DOHH2 (cell line): ENCODE measurements around the gene FAM131A.

Experiments used
- H3F3A ChIP-seq: fragments of 200-600 bp; sonication (generic), shearing (Covaris generic); 2 replicates; pipeline ENCODE4 v1.6.0; 2016; ENCODE audit warnings: antibody characterized with exemption, mild to moderate bottlenecking; ENCODE audit not compliant: control insufficient read depth, insufficient read depth
- H3K27ac ChIP-seq: fragments of 200-600 bp; sonication (generic); 2 replicates; pipeline ENCODE4 v1.5.1; 2014; ENCODE audit warnings: low read depth, mild to moderate bottlenecking, low read length, moderate library complexity
- H3K27me3 ChIP-seq: fragments of 200-600 bp; sonication (generic); 2 replicates; pipeline ENCODE4 v1.6.1; 2014; ENCODE audit warnings: mild to moderate bottlenecking, low read length, mixed read lengths; ENCODE audit not compliant: control insufficient read depth
- H3K36me3 ChIP-seq: fragments of 200-600 bp; sonication (generic); 2 replicates; pipeline ENCODE4 v1.6.1; 2014; ENCODE audit warnings: mild to moderate bottlenecking, low read length, moderate library complexity, mixed read lengths; ENCODE audit not compliant: control insufficient read depth
- H3K4me1 ChIP-seq: fragments of 200-600 bp; sonication (generic); 2 replicates; pipeline ENCODE4 v1.6.1; 2014; ENCODE audit warnings: mild to moderate bottlenecking, low read length, mixed read lengths; ENCODE audit not compliant: control insufficient read depth
- H3K4me2 ChIP-seq: fragments of 200-600 bp; sonication (generic); 2 replicates; pipeline ENCODE4 v1.6.0; 2014; ENCODE audit warnings: mild to moderate bottlenecking, low read length, moderate library complexity
- H3K4me3 ChIP-seq: fragments of 200-600 bp; sonication (generic); 2 replicates; pipeline ENCODE4 v1.5.1; 2014; ENCODE audit warnings: mild to moderate bottlenecking, low read length, mixed read lengths
- H3K79me2 ChIP-seq: fragments of 200-600 bp; sonication (generic); 2 replicates; pipeline ENCODE4 v1.6.1; 2014; ENCODE audit warnings: mild to moderate bottlenecking, low read length, mixed read lengths; ENCODE audit not compliant: control insufficient read depth
- H3K9me2 ChIP-seq: fragments of 200-600 bp; sonication (generic); replicated peaks from 2 replicates; pipeline ENCODE4 v1.6.1; 2014; ENCODE audit warnings: mild to moderate bottlenecking, low read length, mixed read lengths; ENCODE audit not compliant: control insufficient read depth
- H3K9me3 ChIP-seq: fragments of 200-600 bp; sonication (generic); 2 replicates; pipeline ENCODE4 v1.6.1; 2014; ENCODE audit warnings: antibody characterized with exemption, low read length, mixed read lengths; ENCODE audit not compliant: control insufficient read depth, insufficient read depth
- H4K20me1 ChIP-seq: fragments of 200-600 bp; sonication (generic); 2 replicates; pipeline ENCODE4 v1.6.0; 2014; ENCODE audit warnings: low read depth, mild to moderate bottlenecking, antibody characterized with exemption, low read length, moderate library complexity; ENCODE audit not compliant: control insufficient read depth, insufficient read depth
- EZH2phosphoT487 ChIP-seq: fragments of 200-600 bp; sonication (generic); IDR thresholded peaks from 2 replicates; pipeline ENCODE4 v1.6.1; 2017; ENCODE audit warnings: borderline replicate concordance, mild to moderate bottlenecking, antibody characterized with exemption, low read length, moderate library complexity, mixed read lengths
- TF ChIP-seq, protein P1 (sequence below): fragments of 200-600 bp; sonication (generic); IDR thresholded peaks from one replicate; pipeline ENCODE4 v1.5.1; 2014; ENCODE audit warnings: antibody characterized with exemption, mild to moderate bottlenecking, low read depth, low read length; ENCODE audit not compliant: poor library complexity, severe bottlenecking

Gene FAM131A

DNA sequence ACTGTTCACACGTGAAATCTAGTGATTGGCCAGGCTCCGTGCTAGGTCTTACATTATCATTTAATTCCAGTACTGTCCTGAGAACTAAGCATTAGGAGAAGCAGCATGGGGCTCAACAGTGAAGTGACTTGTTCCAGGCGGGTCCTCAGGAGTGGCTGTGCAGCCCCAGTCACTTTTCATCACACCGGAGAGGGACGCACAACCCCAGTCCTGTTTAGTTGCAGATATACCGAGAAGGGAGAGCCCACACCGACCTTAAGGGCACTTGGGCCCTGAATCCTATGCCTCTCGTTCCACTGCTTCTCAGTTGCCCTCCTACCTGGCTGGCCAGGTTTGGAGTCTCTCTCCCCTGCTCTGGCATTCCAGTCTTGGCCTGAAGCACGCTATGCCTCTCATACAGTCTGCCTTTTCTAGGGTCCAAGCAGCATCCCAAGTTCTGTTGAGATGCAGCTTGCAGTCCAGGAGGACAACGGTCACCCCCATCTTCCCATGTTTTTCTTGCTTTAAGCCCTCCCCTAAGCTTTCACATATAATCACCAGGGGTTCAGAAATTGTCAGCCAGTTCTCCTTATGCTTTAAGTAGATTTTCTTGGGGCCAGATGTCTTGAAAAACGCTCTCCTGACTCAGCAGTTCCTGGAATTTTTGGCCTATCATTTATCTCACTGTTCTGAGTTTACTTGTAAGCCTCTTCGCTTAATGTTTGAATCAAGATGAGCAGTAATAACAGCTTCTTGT, 10.1 kb downstream of the FAM131A start:
- H4K20me1 ChIP-seq = no peaks in the 10 kb centered on the region
- no peaks in the 10 kb centered on the region for H3K27me3 ChIP-seq
- no peak overlapping the region for H3K4me2 ChIP-seq
- H3K27ac ChIP-seq = no peak overlapping the region
- no peak for TF ChIP-seq EZH2phosphoT487
- TF ChIP-seq, protein P1, sequence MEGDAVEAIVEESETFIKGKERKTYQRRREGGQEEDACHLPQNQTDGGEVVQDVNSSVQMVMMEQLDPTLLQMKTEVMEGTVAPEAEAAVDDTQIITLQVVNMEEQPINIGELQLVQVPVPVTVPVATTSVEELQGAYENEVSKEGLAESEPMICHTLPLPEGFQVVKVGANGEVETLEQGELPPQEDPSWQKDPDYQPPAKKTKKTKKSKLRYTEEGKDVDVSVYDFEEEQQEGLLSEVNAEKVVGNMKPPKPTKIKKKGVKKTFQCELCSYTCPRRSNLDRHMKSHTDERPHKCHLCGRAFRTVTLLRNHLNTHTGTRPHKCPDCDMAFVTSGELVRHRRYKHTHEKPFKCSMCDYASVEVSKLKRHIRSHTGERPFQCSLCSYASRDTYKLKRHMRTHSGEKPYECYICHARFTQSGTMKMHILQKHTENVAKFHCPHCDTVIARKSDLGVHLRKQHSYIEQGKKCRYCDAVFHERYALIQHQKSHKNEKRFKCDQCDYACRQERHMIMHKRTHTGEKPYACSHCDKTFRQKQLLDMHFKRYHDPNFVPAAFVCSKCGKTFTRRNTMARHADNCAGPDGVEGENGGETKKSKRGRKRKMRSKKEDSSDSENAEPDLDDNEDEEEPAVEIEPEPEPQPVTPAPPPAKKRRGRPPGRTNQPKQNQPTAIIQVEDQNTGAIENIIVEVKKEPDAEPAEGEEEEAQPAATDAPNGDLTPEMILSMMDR = no peak
- H3K79me2 ChIP-seq = no peaks in the 10 kb centered on the region
- H3F3A ChIP-seq = no peaks in the 10 kb centered on the region
- H3K4me3 ChIP-seq = no peak overlapping the region
- H3K4me1 ChIP-seq = no peaks in the 10 kb centered on the region
- H3K36me3 ChIP-seq = no peaks in the 10 kb centered on the region
- no peaks in the 10 kb centered on the region for H3K9me3 ChIP-seq
- H3K9me2 ChIP-seq = no peaks in the 10 kb centered on the region

GRCh38 chr3:184348057-184348382, 10.6 kb downstream of the FAM131A start:
- Histone ChIP-seq H3F3A (no peaks in the 10 kb centered on the region), H3K36me3 (no peaks in the 10 kb centered on the region), H3K27ac (no peak overlapping the region), H3K9me3 (no peaks in the 10 kb centered on the region), H3K4me3 (no peak overlapping the region), H3K4me2 (no peak overlapping the region), H3K4me1 (no peaks in the 10 kb centered on the region), H3K9me2 (no peaks in the 10 kb centered on the region), H4K20me1 (no peaks in the 10 kb centered on the region), H3K27me3 (no peaks in the 10 kb centered on the region), H3K79me2 (no peaks in the 10 kb centered on the region)
- TF ChIP-seq, protein P1 = no peak
- TF ChIP-seq EZH2phosphoT487 = no peak

DNA sequence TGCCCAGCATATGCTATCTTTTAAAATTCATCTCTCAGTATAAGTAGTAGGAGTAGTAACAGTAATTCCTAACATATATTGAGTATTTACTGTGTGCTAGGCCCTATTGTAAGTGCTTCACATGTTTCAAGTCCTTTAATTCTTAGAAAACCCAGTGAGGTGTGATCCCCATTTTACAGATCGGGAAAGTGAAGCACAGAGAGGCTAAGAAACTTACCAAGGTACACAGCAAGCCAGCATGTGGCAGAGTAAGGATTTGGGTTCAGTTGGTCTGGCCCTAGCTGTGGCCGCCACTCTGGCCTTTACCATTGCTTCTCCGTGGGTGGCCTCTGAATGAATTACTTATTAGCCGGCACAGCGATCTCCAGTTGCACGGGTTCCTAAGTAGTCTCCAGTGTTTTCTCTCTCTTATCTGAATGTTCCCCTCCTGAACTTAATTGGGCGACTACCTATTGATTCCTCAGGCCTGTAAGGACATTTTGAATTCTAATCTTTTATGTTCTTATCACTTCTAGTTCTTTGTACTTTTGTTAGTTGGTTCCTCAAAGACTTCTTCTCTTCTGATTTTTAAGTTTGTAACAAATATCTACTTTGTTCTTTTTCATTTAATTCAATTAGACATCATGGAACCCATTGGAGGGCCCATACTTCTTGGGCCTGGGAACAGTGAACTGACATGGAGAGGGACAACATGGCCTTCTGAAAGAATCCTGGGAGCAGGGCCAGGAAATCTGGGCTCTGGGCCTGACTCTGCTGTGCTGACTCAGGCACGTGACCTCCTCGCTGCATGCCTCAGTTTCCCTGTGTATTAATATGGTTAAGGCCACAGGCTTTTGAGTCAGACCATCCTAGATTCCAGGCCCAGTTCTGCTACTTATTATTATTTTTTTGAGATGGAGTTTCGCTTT, 12.4 kb downstream of the FAM131A start:
- H3K4me1 ChIP-seq = peaks cover 3% of the 10 kb centered on the region; the same call in 1 of the 2 replicates
- H4K20me1 ChIP-seq = no peaks in the 10 kb centered on the region
- H3F3A ChIP-seq = no peaks in the 10 kb centered on the region
- H3K27ac ChIP-seq = no peak overlapping the region
- no peaks in the 10 kb centered on the region for H3K79me2 ChIP-seq
- no peaks in the 10 kb centered on the region for H3K27me3 ChIP-seq
- no peaks in the 10 kb centered on the region for H3K9me2 ChIP-seq
- H3K4me2 ChIP-seq = no peak overlapping the region
- TF ChIP-seq, protein P1 = no peak
- TF ChIP-seq EZH2phosphoT487 = no peak
- no peaks in the 10 kb centered on the region for H3K36me3 ChIP-seq
- H3K9me3 ChIP-seq = no peaks in the 10 kb centered on the region
- no peak overlapping the region for H3K4me3 ChIP-seq
